HG02981 (cell line): Measurements from ENCODE around the gene ANTXR2.

ENCODE experiments used
- ATAC-seq: cut with Tn5 transposase; IDR thresholded peaks from one replicate; pipeline ENCODE4 v1.9.1; 2021; ENCODE audit warnings: mild to moderate bottlenecking, moderate library complexity; ENCODE audit not compliant: unreplicated experiment

Gene ANTXR2

DNA sequence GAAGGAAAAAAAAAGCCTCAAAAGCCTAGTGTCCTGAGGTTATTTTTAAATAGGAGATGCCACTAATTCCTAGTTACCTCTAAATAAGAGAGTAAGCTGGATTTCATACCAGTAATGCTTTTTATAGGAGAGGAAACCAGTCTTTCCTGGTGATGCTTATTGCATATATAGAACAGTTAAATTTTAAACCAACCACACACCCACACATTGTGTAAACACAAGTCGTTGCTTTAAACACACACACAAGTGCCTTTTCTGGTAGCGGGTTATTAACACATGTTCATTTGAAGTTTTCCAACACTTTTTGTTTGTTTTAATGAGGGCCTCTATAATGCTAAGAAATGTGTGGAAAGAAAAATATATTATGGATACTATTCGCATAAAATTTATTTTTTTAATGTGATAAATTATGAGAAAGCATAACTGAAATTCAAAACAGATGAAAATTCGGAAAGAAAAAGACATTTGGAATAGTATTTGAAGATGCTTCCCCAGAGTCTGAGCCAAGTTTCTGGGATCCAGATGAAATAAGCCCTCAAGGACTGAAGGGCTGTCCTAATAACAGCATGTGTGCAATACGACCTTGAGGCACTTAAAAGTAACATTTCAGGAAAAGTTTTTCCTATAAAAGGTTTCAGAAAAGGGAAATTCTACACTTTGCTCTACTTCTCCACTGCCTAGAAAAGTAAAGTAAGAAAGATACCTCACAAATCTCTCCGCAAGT lies 2.0 kb downstream of the ANTXR2 start:
- no peak for ATAC-seq

DNA sequence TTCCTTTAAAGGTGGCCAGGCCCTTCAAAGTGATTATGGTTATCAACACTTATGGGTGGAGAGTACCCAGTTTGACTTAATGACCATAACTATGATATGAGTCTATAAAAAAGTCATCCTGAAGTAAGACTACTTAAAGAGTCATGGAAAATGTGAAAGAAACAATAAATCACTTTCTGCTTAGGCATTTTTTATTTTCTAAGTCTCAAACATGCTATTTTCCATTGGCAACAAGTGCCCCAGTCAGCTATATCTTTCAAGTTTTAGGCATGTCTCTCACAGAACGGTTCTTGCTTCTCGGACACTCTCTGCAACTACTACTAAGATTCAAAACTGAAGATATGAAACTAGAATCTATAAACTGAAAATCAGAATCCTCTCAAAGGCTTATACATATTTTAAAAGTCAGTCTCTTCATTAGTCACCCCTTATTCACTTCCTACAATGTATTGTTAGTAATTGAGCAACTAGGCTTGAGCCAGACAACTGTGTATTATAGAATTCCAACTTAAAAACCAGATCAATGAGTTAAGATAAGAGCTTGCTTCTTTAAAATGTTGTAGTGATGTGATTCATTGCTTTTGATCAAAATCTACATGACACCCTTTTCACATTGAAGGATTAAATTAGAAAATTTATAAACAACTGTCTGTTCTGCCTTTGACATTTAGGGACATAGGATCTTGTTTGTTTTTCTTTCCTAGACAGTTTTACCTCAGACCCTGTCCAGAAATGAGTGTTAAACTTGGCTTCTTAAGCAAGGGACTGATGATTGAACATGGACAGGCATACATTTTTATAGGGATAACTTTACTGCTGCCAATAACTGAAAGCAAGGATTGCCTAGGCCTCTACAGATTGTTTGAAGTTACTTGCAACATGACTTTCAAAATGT lies 2.9 kb downstream of the ANTXR2 start:
- no peak for ATAC-seq

DNA sequence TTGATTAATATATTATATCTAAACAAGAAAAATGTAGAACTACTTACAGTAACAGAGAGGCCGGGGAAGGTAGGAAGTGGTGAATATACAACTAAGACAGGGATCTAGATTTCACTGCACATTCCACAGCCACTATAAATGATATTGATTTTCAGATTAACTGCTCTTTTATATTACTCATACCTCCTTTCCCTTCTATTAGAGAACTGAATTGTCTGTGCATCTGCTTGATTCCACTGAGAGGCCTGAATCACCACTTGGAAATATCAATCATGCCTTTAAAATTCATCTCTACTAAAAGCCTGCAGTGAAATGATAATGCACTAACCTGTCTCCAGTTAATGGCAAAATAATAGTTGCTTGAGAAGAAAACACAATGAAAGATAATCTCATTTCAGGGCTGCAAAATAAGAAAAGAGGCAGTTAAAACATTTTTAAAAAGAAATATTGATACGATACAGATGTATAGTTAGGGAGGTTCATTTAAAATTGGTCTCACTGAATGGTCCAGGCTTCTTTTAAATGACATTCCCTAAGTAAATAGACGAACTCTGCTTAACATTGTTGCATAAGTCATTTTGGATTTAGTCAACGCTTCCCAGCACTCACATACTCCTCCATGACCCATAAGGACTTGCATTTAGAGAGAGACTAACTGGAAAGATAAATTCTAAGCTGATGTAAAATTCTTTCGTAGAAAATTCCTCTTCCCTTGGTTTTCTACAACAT lies 3.8 kb downstream of the ANTXR2 start:
- no peak for ATAC-seq

DNA sequence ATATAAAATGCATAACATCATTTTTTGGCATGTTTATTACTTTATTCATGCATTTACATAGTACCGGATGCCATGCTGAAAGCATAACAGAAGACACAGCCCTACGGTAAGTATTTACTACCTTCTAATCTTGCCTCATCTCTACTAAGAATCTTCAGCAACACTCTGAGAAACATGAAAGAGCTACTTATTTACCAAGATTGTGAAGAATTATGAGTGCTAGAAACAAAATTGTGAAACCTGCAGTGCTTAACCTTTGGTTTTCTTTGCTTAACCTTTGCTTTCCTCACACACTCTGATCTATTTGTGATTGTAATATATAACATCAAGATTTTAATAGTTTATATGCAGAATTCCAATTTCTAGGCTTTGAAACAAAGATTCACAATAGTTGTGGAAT lies 7.4 kb downstream of the ANTXR2 start:
- no peak for ATAC-seq

DNA sequence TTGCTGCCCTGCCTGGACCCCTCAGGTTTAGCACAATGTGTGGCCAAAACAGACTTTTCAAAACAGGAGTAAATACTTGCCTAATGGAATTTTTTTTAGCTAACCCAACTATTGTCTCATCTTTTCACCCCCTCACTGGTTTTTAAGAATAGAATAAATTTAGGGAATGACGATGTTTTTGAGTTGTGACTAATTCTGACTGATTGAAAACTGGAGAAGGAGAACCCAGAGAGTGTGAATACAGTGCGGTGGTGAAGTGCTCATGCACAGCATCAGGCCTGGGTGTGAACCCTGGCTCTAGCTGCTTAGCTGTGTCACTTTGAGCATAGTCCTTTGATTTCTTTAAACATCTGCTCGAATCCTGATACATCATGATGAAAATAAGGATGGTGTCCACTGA lies 10.5 kb downstream of the ANTXR2 start:
- ATAC-seq, result no peak

DNA sequence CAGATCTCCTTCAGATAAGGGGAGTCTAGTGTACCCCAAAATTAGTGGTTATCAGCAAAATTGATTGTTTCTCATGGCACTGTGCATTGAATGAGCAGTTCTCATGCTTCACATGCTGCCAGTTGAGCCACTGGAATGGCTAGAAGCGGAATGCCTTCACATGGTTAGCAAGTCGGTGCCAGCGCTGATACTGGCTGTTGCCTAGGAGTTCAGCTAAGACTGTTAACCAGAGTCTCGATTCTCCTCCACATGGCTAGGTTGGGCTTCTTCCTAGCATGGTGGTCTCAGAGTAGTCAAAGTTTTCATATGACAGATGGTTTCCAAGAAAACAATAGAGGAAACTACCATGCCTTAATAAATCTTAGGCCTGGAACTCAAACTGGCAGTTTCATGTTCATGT lies 12.2 kb downstream of the ANTXR2 start:
- no peak for ATAC-seq

DNA sequence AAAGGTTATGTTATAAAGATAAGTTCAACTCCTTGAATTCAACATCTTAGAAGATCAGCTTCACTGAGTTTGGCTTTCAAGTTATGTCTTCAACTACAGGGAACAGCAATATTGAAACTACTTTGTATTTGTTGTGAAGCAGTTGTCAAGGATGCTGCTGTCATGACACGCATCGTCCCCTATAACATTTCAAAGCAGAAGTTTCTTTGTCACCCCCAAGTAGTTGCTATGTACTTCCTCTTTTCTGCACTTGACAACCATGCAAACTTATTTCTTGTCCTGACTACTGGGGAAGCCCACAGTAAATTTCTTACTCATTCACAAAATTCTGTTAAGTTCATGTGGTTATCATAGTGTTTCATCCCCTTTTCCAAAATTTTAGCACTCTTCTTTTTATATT lies 14.3 kb downstream of the ANTXR2 start:
- peak; percentile 99 for ATAC-seq

DNA sequence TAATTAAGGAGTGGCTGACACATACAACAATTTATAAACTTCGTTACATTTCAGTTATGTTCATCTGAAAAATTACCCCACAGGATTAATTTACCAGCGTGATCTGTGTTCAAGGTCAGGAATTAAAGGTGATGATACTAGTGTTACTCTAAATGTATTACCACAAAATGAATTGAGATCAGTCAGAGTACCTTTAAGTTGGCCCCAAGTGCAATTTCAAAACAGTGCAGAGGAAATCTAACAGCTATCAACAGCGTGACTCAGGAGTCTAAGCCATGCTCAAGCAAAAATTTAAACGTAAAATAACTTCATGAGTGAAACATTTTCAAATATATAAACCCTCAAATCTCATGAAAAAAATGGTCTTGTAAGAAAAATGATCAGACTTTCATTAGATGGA lies 18.7 kb downstream of the ANTXR2 start:
- no peak for ATAC-seq

DNA sequence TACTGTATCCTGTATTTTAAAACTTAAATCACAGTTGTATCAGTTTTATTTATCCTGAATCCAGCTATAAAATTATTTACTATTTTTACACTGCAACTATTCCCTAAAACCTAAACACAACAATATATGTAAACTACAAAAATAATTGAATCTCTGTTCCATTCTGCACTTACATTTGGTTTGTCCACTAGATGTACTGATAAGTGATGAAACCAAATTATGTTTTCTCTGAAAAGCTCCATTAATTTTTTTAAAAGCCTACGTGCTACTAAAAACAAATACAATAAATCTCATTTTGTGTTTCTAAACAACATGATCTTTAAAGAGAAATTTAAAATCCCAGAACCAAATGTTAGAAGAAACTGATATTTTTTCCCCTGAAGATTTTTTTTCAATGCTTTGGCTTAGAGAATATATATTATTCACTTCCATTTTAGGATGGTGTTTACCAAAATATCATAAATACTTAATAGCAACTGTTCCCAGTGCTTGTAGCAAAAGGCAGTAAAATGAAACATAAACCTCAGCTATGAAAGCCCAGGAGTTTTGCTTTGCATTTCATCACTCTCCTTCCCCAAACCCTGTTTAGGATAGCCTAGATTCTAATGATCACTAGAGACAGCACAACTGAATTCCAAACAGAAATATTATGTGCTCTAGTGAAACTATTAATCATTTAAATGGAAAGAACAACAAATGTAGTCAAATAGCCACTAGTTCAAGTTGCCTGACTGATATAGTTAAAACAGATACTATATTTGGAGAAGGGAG lies 19.7 kb downstream of the ANTXR2 start:
- no peak for ATAC-seq

DNA sequence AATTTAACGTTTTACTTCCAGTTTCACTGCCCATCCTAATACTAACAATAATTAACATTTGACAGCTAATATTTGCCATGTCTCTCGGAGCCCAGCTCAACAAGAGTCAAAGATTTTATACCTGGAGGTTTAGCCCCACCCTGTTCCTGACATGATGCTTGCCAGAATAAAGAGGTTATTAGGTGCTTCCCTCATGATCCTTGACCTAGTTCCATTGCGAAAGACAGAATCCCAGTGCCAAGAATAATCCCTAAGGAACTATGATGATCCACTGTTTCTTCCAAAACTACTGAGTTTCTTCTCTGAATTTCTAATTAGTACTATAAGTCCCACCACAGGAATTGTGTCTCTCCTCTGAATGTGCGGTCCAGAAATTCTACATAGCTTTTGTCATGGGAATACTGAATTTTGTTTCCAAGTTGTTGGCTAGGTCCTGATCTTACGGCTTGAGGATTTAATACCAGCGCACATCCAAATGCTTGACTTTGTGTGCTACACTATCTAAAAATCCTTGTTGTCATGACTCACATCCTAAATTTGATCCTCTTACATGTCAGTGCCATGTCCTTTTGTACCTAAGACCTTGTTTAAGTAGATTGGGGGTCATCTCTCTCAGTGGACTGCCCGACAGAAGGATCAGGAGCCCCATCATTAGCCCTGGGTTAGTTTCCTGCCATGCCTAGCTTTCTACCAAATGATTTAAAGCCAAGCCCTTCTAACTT lies 23.1 kb downstream of the ANTXR2 start:
- ATAC-seq, result no peak

DNA sequence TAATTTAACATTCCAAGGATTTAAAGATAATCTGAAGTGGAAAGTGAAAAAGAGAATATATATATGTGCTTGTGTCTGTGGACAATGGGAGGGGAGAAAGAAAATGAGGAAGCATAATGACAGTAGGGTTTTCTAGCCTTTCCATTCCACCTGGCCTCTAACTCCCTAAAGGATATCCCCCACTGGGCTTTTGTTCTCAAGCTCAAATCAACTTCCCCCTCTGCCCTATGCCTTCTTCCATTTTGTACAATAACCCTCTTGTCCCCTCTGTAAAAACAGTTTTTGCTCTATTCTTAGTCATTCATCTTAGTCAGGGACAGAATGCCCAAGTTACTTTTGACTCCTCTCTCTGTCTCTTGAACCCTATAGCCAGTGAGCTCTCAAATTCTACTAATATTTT lies 23.6 kb downstream of the ANTXR2 start:
- no peak for ATAC-seq

DNA sequence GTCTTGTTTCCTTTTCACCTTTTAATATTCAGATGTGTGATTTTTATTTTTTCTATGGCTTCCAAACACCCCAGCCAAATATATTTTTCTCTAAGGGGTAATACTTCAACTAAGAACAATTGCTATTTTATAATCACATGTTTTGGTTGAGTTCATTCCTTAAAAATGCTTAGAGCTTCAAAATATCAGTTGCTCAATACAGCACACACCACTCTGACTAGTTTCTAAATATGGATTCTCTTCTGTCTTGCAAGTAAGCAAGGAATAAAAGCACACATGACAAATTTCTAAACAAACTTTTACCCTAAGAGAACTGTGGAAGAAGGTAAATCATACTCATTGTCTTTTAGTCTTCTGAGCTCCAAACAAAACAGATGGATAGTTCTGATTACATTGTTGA lies 27.2 kb downstream of the ANTXR2 start:
- no peak for ATAC-seq

DNA sequence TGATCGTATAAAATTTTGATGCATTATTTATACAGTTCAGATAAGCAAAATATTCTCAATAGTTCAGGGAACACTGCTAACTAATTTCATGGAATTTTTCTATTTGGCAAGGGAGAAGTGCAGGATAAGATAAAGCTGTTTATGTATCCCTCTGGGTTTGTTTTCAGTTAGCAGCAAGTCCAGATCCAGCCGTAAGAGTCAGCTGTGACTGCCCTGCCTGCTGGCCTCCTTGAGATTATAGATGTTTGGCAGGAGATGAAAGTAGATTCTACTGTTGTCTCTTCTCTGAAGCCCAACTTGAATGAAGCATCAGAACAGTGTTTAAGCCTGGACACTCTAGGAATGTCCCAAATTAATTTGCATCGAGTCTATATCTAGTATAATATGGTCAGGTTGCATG lies 29.5 kb downstream of the ANTXR2 start:
- no peak for ATAC-seq

DNA sequence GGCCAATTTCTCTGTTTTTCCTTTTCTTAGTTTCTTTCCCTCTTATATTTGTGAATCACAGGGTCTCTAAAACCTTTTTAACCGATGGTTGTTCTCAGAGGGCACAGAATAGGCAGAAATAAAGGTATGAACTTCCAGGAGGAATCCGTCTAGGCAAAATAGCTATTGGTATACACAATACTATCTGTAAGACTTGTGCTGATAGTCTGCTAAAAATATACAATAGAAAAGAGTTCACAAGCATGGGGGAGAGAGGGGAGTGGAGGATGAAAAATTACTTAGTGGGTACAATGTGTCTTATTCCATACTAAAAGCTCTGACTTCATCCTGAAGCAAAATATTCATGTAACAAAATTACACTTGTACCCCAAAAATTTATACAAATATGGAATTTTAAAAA lies 30.2 kb downstream of the ANTXR2 start:
- no peak for ATAC-seq

DNA sequence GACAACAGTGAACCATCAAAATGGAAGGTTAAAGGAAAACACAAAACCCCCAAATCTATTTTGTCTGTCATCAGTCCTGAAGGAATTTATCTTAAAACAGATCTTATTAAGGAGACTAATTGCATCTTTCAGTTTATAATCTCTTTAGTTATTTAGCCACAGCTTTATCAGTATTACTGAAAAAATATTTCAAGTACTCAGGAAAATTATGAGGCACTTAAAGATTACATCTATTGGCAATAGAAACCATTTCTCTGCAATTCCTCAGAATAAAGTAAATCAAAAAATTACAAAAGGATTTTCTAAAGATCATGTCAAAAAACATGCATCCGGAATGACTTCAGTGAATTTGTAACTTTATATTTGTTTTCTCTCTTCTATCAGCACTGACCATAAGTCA lies 35.2 kb downstream of the ANTXR2 start:
- no peak for ATAC-seq

DNA sequence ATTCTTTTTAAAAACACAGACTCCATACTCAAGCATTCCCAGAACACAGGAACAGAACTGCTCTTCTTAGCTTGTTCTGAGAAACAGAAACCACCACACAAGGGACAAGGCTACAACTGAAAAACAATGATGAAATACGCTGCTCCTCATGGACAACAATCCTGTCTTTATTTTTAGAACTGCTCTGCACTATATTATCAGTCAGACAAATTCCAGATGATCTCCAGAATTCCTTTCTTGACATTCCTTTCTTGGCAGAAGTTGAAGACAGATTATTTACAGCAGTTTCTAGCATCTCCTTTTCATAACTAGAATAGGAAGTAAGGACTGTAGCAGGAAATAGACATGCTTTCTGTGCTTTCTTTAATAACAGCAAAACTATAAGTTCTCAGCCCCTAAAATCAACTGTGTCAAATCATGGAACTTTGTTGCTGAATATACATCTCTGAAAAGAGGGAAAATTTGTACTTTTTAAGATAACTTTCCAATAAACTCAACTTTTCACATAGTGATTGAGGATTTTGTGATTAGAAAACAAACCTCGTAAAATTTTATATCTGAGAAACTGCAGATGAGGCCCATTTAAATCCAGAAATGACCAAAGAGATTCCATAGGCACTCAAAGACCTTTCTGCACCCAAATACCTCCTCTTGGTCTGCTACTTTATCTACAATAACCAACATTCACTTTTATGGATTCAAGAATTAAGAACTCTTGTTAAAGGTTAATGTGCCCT lies 35.9 kb downstream of the ANTXR2 start:
- ATAC-seq, result no peak

DNA sequence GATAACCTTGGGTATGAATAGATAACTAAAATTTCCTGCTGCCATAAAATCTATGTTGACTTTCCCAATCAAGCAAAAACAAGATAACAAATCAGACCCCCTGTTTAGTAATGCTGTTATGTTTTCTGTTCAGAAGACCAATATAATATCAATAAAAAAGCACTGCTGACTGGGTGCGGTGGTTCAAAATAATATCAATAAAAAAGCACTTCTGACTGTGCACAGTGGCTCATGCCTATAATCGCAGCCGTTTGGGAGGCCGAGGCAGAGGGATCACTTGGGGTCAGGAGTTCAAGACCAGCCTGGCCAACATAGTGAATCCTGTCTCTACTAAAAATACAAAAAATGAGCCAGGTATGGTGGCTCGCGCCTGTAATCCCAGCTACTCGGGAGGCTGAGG lies 36.7 kb downstream of the ANTXR2 start:
- ATAC-seq, result no peak

DNA sequence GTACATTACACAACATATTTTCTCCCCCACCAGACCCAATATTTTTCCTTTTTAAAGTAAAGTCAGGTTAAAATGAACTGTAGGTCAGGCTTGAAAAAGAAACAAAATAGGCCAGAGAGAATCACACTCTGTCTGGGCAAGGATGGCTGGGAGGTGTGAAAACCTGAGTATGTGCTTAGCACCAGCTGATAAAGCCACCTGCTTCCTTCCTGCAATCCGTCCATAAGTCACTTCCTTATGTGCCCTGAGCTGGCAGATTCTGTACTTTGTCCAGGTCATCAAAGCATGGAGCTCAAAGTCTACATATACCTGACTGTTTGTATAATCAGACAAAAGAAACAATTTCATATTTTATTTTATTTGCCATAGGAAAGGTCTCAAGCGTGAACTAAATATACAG lies 37.7 kb downstream of the ANTXR2 start:
- no peak for ATAC-seq

DNA sequence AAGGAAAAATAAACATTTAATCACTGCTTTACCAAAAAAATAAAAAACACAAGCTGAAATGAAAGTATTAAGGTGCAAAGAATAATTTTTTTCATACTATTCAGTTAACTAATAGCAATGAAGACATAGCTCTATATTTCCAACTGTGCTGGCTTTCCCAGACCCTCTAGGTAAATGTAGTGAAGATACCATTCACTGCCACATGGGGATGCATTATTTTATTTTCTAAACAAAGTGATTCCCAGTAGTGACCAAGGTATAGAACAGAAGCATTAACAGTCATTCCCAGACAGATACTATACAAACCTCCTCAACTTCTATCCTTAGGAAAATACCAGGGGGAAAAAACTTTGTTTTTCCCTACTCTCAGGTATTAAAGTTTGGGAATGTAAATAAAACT lies 39.4 kb downstream of the ANTXR2 start:
- no peak for ATAC-seq

DNA sequence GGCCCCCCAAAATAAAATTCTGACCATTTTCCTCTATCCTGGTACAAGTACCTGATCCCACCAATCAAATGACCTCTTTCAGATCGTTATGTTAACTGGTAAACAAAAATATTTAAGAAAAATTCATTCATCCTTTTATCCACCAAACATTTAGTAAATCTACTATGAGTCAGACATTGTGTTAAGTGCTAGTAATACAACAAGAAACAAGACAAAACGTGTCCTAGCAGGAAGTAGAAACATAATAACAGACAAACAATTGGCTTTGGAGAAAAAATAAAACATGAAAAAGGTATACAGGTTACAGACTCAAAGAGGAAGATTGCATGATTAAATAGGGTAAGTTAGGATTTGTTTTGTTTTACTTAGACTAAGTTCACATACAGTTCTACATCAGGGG lies 43.7 kb downstream of the ANTXR2 start:
- no peak for ATAC-seq
